AG04449 (cell line): ENCODE measurements around the gene OR52E4.

Experiments
- CTCF ChIA-PET: fragments of 350-600 bp; formaldehyde crosslinking; extraction: SDS; loops from one replicate; lab custom pipeline; 2021; ENCODE audit warnings: antibody characterized with exemption; lab: Yijun Ruan, JAX
- POLR2A ChIA-PET: fragments of 400-600, 350-600 bp; formaldehyde crosslinking; extraction: SDS; loops from one replicate; lab custom pipeline; 2020; ENCODE audit warnings: antibody characterized with exemption, inconsistent platforms; lab: Yijun Ruan, JAX
- DNase-seq: peaks from one replicate; pipeline ENCODE4 v3.0.0-alpha.2; 2010; ENCODE audit warnings: low read depth, low spot score
- H3K4me3 ChIP-seq: 2 replicates; pipeline ENCODE4 v1.5.1; 2011; ENCODE audit warnings: low read depth, mild to moderate bottlenecking, control low read depth, low read length
- TF ChIP-seq, protein P1 (sequence below): IDR thresholded peaks from one replicate; pipeline ENCODE4 v1.5.1; 2011; ENCODE audit warnings: mild to moderate bottlenecking, moderate library complexity, low read length, control low read depth, inconsistent platforms; ENCODE audit not compliant: insufficient read depth; ENCODE audit errors: missing control alignments

OR52E4 gene

DNA sequence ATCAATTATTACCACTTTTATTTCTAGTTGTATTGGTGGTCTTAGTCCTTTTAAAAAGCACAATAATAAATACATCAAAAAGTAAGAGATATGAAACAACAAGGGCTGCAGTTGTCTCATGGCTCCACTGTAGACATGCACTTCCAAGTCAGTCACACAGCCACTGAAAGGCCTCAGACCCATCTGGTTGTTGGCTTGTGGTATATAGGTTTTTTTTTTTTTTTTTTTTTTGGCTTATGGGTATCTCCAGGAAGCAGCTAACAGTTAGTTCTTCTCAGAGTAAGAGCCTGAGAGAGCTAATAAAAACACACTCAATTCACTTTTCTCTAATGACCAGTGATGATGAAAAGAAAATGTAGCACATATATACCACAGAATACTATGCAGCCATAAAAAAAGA, 32.7 kb upstream of the OR52E4 start:
- ChIA-PET CTCF (no interaction called here), POLR2A (no interaction called here)
- H3K4me3 ChIP-seq = no peak overlapping the region
- TF ChIP-seq, protein P1, sequence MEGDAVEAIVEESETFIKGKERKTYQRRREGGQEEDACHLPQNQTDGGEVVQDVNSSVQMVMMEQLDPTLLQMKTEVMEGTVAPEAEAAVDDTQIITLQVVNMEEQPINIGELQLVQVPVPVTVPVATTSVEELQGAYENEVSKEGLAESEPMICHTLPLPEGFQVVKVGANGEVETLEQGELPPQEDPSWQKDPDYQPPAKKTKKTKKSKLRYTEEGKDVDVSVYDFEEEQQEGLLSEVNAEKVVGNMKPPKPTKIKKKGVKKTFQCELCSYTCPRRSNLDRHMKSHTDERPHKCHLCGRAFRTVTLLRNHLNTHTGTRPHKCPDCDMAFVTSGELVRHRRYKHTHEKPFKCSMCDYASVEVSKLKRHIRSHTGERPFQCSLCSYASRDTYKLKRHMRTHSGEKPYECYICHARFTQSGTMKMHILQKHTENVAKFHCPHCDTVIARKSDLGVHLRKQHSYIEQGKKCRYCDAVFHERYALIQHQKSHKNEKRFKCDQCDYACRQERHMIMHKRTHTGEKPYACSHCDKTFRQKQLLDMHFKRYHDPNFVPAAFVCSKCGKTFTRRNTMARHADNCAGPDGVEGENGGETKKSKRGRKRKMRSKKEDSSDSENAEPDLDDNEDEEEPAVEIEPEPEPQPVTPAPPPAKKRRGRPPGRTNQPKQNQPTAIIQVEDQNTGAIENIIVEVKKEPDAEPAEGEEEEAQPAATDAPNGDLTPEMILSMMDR = no peak
- no peak for DNase-seq

DNA sequence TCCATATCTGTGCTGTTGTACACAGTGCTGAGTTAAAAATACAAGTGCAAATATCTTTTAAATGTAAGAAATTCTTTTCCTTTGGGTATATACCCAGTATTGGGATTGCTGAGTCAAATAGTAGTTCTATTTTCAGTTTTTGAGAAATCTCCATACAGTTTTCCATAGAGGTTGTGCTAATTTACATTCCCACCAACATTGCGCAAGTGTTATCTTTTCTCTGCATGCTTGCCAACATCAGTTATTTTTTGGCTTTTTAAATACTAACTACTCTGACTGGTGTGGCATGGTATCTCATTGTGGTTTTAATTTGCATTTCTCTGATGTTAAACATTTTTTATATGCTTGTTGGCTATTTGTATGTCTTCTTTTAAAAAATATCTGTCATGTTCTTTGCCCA, 29.4 kb upstream of the OR52E4 start:
- CTCF ChIA-PET = no interaction called here
- no peak for DNase-seq
- TF ChIP-seq, protein P1 = no peak
- H3K4me3 ChIP-seq = no peak overlapping the region
- POLR2A ChIA-PET = no interaction called here

DNA sequence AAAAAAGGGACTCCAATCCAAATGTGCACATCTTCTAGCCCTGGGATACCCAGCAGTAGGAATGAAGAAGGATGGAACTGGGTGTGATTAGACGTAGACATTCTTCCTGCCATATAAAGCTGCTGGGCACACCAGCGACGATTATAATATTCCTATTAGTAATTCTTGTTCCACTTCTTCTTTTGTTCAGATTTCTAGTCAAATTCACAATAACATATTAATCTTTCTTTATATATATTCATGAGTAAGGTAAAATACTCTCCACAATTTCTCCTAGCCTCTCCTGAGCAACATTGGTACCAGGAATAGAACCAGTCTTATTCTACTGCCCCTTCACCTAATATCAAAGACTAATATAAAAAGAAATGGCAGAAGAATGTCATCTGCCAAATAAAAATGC, 22.8 kb upstream of the OR52E4 start, which contains the start of gene OR52E8:
TSS of gene OR52E8 (minus strand) at position 101 of the 400 bp plus-strand sequence. CDS start at position 101, 0 bp downstream.
- TF ChIP-seq, protein P1 = no peak
- no peak for DNase-seq
- ChIA-PET CTCF (no interaction called here), POLR2A (no interaction called here)
- H3K4me3 ChIP-seq = no peak within 1 kb of the TSS

GRCh38 chr11:5865826-5866225, 14.6 kb upstream of the OR52E4 start:
- POLR2A ChIA-PET = no interaction called here
- CTCF ChIA-PET = no interaction called here
- DNase-seq = no peak
- H3K4me3 ChIP-seq = no peak overlapping the region
- TF ChIP-seq, protein P1 = no peak

DNA sequence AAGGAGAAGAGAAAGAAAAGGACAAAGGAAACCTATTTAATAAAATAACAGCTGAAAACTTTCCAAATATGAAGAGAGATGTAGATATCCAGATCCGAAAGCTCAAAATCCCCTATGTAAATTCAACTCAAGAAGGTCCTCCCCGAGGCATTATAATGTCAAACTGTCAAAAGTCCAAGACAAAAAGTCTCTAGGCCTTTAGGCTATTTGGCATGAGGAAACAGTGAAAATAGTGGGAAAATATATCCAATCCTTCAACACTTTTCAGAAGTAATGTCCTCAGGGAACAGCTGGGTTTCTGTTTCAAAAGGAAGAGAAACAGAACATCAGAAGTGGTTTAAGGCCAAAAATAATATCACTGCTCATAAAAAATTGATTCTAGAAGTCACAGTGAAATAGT, 1.9 kb upstream of the OR52E4 start:
- no peak overlapping the region for H3K4me3 ChIP-seq
- POLR2A ChIA-PET = no interaction called here
- CTCF ChIA-PET = no interaction called here
- no peak for DNase-seq
- TF ChIP-seq, protein P1 = no peak

- H3K4me3 ChIP-seq = no peak overlapping the region
- ChIA-PET POLR2A (no interaction called here), CTCF (interaction anchor here (1.5 kb wide), 1 partner anchor 9 kb away, joined by 4 read pairs; no protein-coding TSS in a partner anchor)
- TF ChIP-seq, protein P1 = no peak
- no peak for DNase-seq
These were observed 1.3 kb downstream of the OR52E4 start for GRCh38 chr11:5881756-5882155.
